Measurements from ENCODE around the gene ERGIC1. TPM values are rescaled to one million over a fixed set of nuclear protein-coding genes. Genes with fewer than 3 reads are reported as not detected.

ERGIC1 gene
- total and polyA plus RNA-seq, 2 experiments from 2014 or later: 25.2 to 92.2 TPM

DNA sequence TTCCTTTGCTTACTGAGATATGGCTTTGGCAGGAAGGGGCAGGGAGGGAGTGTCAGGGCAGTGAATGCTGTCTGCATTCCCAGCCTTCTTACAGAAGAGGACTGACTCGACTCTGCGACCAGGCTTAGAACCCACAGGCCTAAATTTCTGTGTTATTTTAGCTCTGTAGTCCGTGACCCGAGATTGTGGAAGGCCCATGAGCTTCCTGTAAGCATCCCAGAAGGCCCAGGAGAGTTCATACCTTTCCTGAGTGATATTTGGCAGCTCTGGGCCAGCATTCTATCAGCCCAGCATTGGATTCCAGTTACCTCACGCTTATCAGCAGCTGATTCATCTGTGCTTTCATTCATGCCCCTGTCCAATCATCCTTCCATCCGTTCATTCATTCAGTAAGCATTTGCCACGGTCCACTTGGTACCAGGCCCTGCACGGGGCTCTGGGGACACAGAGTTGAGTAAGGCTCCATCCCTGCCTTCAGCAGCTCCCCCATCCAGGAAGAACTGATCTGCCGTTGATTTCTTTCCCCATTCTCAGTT lies 97.0 kb downstream of the ERGIC1 start:
- Histone ChIP-seq H3K27ac (ENCODE audit: low read depth) (no peak overlapping the region), H4K20me1 (replicated peaks; ENCODE audit: insufficient read depth) (peaks cover 5% of the 10 kb centered on the region), H3K9me2 (ENCODE audit: insufficient read depth) (no peaks in the 10 kb centered on the region), H3K4me3 (no peak overlapping the region), H3K27me3 (ENCODE audit: insufficient read depth) (no peaks in the 10 kb centered on the region), H3K4me2 (no peak overlapping the region), H3K79me2 (replicated peaks; ENCODE audit: insufficient read depth) (no peaks in the 10 kb centered on the region), H3K4me1 (ENCODE audit: insufficient read depth) (no peaks in the 10 kb centered on the region), H3F3A (replicated peaks; ENCODE audit: low read depth) (0 out of 2 replicates have a peak, but pooled peaks cover 3% of the 10 kb centered on the region), H3K36me3 (ENCODE audit: insufficient read depth) (no peaks in the 10 kb centered on the region), H2AFZ (no peak overlapping the region)
- TF ChIP-seq, protein P1, sequence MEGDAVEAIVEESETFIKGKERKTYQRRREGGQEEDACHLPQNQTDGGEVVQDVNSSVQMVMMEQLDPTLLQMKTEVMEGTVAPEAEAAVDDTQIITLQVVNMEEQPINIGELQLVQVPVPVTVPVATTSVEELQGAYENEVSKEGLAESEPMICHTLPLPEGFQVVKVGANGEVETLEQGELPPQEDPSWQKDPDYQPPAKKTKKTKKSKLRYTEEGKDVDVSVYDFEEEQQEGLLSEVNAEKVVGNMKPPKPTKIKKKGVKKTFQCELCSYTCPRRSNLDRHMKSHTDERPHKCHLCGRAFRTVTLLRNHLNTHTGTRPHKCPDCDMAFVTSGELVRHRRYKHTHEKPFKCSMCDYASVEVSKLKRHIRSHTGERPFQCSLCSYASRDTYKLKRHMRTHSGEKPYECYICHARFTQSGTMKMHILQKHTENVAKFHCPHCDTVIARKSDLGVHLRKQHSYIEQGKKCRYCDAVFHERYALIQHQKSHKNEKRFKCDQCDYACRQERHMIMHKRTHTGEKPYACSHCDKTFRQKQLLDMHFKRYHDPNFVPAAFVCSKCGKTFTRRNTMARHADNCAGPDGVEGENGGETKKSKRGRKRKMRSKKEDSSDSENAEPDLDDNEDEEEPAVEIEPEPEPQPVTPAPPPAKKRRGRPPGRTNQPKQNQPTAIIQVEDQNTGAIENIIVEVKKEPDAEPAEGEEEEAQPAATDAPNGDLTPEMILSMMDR (conservative IDR thresholded peaks at IDR 0.05; ENCODE audit: low read depth in 2 of 2): no peak
- TF ChIP-seq POLR2AphosphoS5 (IDR thresholded peaks at IDR 0.05; ENCODE audit: low read depth) (no peak), ETS1 (IDR thresholded peaks at IDR 0.05) (no peak), EZH2phosphoT487 (IDR thresholded peaks at IDR 0.05; ENCODE audit: unreplicated experiment) (no peak), ZNF114 (CRISPR knock-in tag; IDR thresholded peaks at IDR 0.05) (no peak), ZNF331 (CRISPR knock-in tag; IDR thresholded peaks at IDR 0.05; ENCODE audit: low read depth) (no peak), EZH2 (IDR thresholded peaks at IDR 0.05; ENCODE audit: low read depth, unreplicated experiment) (no peak), CREB1 (CRISPR knock-in tag; IDR thresholded peaks at IDR 0.05; ENCODE audit: low read depth) (no peak), JUNB (IDR thresholded peaks at IDR 0.05; ENCODE audit: unreplicated experiment) (no peak), REST (IDR thresholded peaks at IDR 0.05; ENCODE audit: unreplicated experiment) (no peak), STAT1 (IDR thresholded peaks at IDR 0.05; ENCODE audit: unreplicated experiment) (no peak), NANOG (IDR thresholded peaks at IDR 0.05; ENCODE audit: borderline replicate concordance) (no peak)
- TF ChIP-seq, protein P2, sequence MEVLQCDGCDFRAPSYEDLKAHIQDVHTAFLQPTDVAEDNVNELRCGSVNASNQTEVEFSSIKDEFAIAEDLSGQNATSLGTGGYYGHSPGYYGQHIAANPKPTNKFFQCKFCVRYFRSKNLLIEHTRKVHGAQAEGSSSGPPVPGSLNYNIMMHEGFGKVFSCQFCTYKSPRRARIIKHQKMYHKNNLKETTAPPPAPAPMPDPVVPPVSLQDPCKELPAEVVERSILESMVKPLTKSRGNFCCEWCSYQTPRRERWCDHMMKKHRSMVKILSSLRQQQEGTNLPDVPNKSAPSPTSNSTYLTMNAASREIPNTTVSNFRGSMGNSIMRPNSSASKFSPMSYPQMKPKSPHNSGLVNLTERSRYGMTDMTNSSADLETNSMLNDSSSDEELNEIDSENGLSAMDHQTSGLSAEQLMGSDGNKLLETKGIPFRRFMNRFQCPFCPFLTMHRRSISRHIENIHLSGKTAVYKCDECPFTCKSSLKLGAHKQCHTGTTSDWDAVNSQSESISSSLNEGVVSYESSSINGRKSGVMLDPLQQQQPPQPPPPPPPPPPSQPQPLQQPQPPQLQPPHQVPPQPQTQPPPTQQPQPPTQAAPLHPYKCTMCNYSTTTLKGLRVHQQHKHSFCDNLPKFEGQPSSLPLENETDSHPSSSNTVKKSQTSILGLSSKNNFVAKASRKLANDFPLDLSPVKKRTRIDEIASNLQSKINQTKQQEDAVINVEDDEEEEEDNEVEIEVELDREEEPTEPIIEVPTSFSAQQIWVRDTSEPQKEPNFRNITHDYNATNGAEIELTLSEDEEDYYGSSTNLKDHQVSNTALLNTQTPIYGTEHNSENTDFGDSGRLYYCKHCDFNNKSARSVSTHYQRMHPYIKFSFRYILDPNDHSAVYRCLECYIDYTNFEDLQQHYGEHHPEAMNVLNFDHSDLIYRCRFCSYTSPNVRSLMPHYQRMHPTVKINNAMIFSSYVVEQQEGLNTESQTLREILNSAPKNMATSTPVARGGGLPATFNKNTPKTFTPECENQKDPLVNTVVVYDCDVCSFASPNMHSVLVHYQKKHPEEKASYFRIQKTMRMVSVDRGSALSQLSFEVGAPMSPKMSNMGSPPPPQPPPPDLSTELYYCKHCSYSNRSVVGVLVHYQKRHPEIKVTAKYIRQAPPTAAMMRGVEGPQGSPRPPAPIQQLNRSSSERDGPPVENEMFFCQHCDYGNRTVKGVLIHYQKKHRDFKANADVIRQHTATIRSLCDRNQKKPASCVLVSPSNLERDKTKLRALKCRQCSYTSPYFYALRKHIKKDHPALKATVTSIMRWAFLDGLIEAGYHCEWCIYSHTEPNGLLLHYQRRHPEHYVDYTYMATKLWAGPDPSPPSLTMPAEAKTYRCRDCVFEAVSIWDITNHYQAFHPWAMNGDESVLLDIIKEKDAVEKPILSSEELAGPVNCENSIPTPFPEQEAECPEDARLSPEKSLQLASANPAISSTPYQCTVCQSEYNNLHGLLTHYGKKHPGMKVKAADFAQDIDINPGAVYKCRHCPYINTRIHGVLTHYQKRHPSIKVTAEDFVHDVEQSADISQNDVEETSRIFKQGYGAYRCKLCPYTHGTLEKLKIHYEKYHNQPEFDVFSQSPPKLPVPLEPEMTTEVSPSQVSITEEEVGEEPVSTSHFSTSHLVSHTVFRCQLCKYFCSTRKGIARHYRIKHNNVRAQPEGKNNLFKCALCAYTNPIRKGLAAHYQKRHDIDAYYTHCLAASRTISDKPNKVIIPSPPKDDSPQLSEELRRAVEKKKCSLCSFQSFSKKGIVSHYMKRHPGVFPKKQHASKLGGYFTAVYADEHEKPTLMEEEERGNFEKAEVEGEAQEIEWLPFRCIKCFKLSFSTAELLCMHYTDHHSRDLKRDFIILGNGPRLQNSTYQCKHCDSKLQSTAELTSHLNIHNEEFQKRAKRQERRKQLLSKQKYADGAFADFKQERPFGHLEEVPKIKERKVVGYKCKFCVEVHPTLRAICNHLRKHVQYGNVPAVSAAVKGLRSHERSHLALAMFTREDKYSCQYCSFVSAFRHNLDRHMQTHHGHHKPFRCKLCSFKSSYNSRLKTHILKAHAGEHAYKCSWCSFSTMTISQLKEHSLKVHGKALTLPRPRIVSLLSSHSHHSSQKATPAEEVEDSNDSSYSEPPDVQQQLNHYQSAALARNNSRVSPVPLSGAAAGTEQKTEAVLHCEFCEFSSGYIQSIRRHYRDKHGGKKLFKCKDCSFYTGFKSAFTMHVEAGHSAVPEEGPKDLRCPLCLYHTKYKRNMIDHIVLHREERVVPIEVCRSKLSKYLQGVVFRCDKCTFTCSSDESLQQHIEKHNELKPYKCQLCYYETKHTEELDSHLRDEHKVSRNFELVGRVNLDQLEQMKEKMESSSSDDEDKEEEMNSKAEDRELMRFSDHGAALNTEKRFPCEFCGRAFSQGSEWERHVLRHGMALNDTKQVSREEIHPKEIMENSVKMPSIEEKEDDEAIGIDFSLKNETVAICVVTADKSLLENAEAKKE (CRISPR knock-in tag; IDR thresholded peaks at IDR 0.05): no peak
- H3K4me3 Mint-ChIP-seq: no peak overlapping the region
- DNase-seq (ENCODE audit: low spot score) (no peak), ATAC-seq (no peak)
- H3K36me3 Mint-ChIP-seq (ENCODE audit: low read depth): peaks cover 44% of the 10 kb centered on the region
- H3K27ac Mint-ChIP-seq: no peak overlapping the region
- peaks cover 2% of the 10 kb centered on the region; the same call in 1 of the 3 replicates for H3K4me1 Mint-ChIP-seq
- no peaks in the 10 kb centered on the region for H3K9me3 Mint-ChIP-seq
- peaks cover 6% of the 10 kb centered on the region for H3K27me3 Mint-ChIP-seq (ENCODE audit: insufficient read depth, low read depth, poor library complexity)
